Trophoblast cell (in vitro differentiated cells and primary cell): Measurements from ENCODE around the gene SCN1A.
"Not testable (repeated sequence)": the region's sequence is repeated elsewhere in the genome, so short reads cannot be mapped to it uniquely, and the experiment has no call there.

Experiments used
- DNase-seq, 2 donors: peaks; one replicate each; pipeline ENCODE4 v3.0.0-alpha.2; 2016
- H2AFZ ChIP-seq: 2 replicates; pipeline ENCODE4 v1.6.1; 2013; ENCODE audit warnings: low read length, moderate library complexity, mild to moderate bottlenecking; ENCODE audit not compliant: insufficient read depth, poor library complexity
- H2AK5ac ChIP-seq: 2 replicates; pipeline ENCODE4 v1.6.1; 2013; ENCODE audit warnings: mild to moderate bottlenecking, low read length
- H2BK120ac ChIP-seq: 2 replicates; pipeline ENCODE4 v1.6.1; 2013; ENCODE audit warnings: low read length, mild to moderate bottlenecking, moderate library complexity; ENCODE audit not compliant: insufficient read depth, poor library complexity
- H2BK12ac ChIP-seq: 2 replicates; pipeline ENCODE4 v1.6.1; 2013; ENCODE audit warnings: mild to moderate bottlenecking, low read length, moderate library complexity
- H2BK5ac ChIP-seq: 2 replicates; pipeline ENCODE4 v1.6.1; 2013; ENCODE audit warnings: low read length, low read depth, moderate library complexity, mild to moderate bottlenecking; ENCODE audit not compliant: poor library complexity
- H3K14ac ChIP-seq: 2 replicates; pipeline ENCODE4 v1.6.1; 2013; ENCODE audit warnings: mild to moderate bottlenecking, low read length
- H3K18ac ChIP-seq: 2 replicates; pipeline ENCODE4 v1.6.1; 2013; ENCODE audit warnings: mild to moderate bottlenecking, low read length
- H3K23ac ChIP-seq: 2 replicates; pipeline ENCODE4 v1.6.1; 2013; ENCODE audit warnings: low read length
- H3K27ac ChIP-seq: 2 replicates; pipeline ENCODE4 v1.5.1; 2013; ENCODE audit warnings: low read depth, mild to moderate bottlenecking, inconsistent platforms, low read length, moderate library complexity
- H3K27me3 ChIP-seq: 2 replicates; pipeline ENCODE4 v1.6.1; 2013; ENCODE audit warnings: inconsistent platforms, mild to moderate bottlenecking, low read length, moderate library complexity; ENCODE audit not compliant: insufficient read depth
- H3K36me3 ChIP-seq, 2 experiments: 1 replicate in 1 of 2; 2 replicates in 1 of 2; pipeline ENCODE4 v1.6.1; 2013; ENCODE audit warnings: low read length in 2 of 2, mild to moderate bottlenecking in 2 of 2, moderate library complexity in 1 of 2; ENCODE audit not compliant: insufficient read depth in 2 of 2, control insufficient read depth in 1 of 2
- H3K4ac ChIP-seq: 2 replicates; pipeline ENCODE4 v1.6.1; 2013; ENCODE audit warnings: low read depth, mild to moderate bottlenecking, low read length, moderate library complexity
- H3K4me1 ChIP-seq, 2 experiments: 1 replicate in 1 of 2; 2 replicates in 1 of 2; pipeline ENCODE4 v1.6.1; 2013; ENCODE audit warnings: low read length in 2 of 2, mild to moderate bottlenecking in 2 of 2, moderate library complexity in 1 of 2; ENCODE audit not compliant: insufficient read depth in 2 of 2, control insufficient read depth in 1 of 2
- H3K4me2 ChIP-seq: 2 replicates; pipeline ENCODE4 v1.6.1; 2013; ENCODE audit warnings: inconsistent platforms, mild to moderate bottlenecking, low read length, moderate library complexity
- H3K4me3 ChIP-seq: 2 replicates; pipeline ENCODE4 v1.5.1; 2013; ENCODE audit warnings: mild to moderate bottlenecking, low read depth, low read length, inconsistent platforms
- H3K79me1 ChIP-seq: one replicate; pipeline ENCODE4 v1.6.1; 2013; ENCODE audit warnings: low read length
- H3K79me2 ChIP-seq: 2 replicates; pipeline ENCODE4 v1.6.1; 2013; ENCODE audit warnings: low read length, mild to moderate bottlenecking; ENCODE audit not compliant: control insufficient read depth, insufficient read depth, poor library complexity
- H3K9ac ChIP-seq: 2 replicates; pipeline ENCODE4 v1.6.1; 2013; ENCODE audit warnings: mild to moderate bottlenecking, low read length
- H3K9me3 ChIP-seq: 2 replicates; pipeline ENCODE4 v1.6.1; 2013; ENCODE audit warnings: low read depth, mild to moderate bottlenecking, control low read depth, inconsistent platforms, low read length; ENCODE audit not compliant: insufficient read depth
- H4K12ac ChIP-seq: 2 replicates; pipeline ENCODE4 v1.6.1; 2013; ENCODE audit warnings: low read depth, mild to moderate bottlenecking, low read length, moderate library complexity
- H4K8ac ChIP-seq: 2 replicates; pipeline ENCODE4 v1.6.1; 2013; ENCODE audit warnings: low read depth, mild to moderate bottlenecking, low read length, moderate library complexity
- H4K91ac ChIP-seq: one replicate; pipeline ENCODE4 v1.6.1; 2013; ENCODE audit warnings: low read depth, mild to moderate bottlenecking, low read length, moderate library complexity
- WGBS: extraction: QIAGEN DNeasy Blood & Tissue Kit; methylation state at CpG from one replicate; pipeline ENCODE4 v1.1.7; 2013; ENCODE audit warnings: missing lambda C conversion rate; ENCODE audit not compliant: insufficient read length, insufficient coverage; ENCODE audit errors: extremely low coverage; 5-methylcytosine and 5-hydroxymethylcytosine counted together

SCN1A gene

GRCh38 chr2:166140475-166140874 is 12.7 kb upstream of the SCN1A start:
- Histone ChIP-seq H3K18ac (no peak overlapping the region), H3K23ac (no peak overlapping the region), H3K4ac (no peak overlapping the region), H2AK5ac (no peak overlapping the region), H3K79me1 (no peaks in the 10 kb centered on the region), H2BK120ac (no peak overlapping the region), H3K9ac (no peak overlapping the region), H3K4me2 (no peak overlapping the region), H3K79me2 (no peaks in the 10 kb centered on the region), H2BK12ac (no peak overlapping the region), H3K36me3 (no peaks in the 10 kb centered on the region), H4K91ac (no peak overlapping the region), H3K9me3 (no peaks in the 10 kb centered on the region), H4K12ac (no peak overlapping the region), H3K4me3 (no peak overlapping the region), H3K14ac (no peak overlapping the region), H3K27ac (no peak overlapping the region), H2AFZ (no peak overlapping the region), H4K8ac (no peak overlapping the region), H3K27me3 (no peaks in the 10 kb centered on the region), H2BK5ac (no peak overlapping the region), H3K4me1 (no peaks in the 10 kb centered on the region)
- DNase-seq, result no peak
- WGBS, result no CpG with 5 or more reads among the region's 7 CpGs

- not testable (repeated sequence) for DNase-seq
- WGBS, result no CpG with 5 or more reads among the region's 3 CpGs
These were observed 11.7 kb upstream of the SCN1A start for GRCh38 chr2:166139479-166139878.

GRCh38 chr2:166138667-166139066 is 10.8 kb upstream of the SCN1A start:
- Histone ChIP-seq H2BK12ac (no peak overlapping the region), H3K14ac (no peak overlapping the region), H2AFZ (no peak overlapping the region), H3K36me3 (no peaks in the 10 kb centered on the region), H2AK5ac (no peak overlapping the region), H3K27ac (no peak overlapping the region), H3K23ac (no peak overlapping the region), H4K91ac (no peak overlapping the region), H3K79me1 (no peaks in the 10 kb centered on the region), H3K4me3 (no peak overlapping the region), H4K12ac (no peak overlapping the region), H4K8ac (no peak overlapping the region), H3K4ac (no peak overlapping the region), H3K4me2 (no peak overlapping the region), H3K9ac (no peak overlapping the region), H3K79me2 (no peaks in the 10 kb centered on the region), H3K18ac (no peak overlapping the region), H3K27me3 (no peaks in the 10 kb centered on the region), H2BK120ac (no peak overlapping the region), H2BK5ac (no peak overlapping the region), H3K4me1 (no peaks in the 10 kb centered on the region), H3K9me3 (no peaks in the 10 kb centered on the region)
- no CpG with 5 or more reads among the region's 1 CpG for WGBS
- DNase-seq, result no peak

More at GRCh38 chr2:166139479-166139878, 11.7 kb upstream of the SCN1A start:
- not testable (repeated sequence) for H3K79me1 ChIP-seq, H3K4me2 ChIP-seq, H3K27ac ChIP-seq, H3K4ac ChIP-seq, H2AFZ ChIP-seq, H2BK12ac ChIP-seq, H4K8ac ChIP-seq, H2AK5ac ChIP-seq, H3K23ac ChIP-seq, H3K4me1 ChIP-seq, H3K18ac ChIP-seq, H3K9ac ChIP-seq, H4K91ac ChIP-seq, H3K9me3 ChIP-seq, H2BK5ac ChIP-seq, H3K4me3 ChIP-seq, H3K79me2 ChIP-seq, H4K12ac ChIP-seq, H3K36me3 ChIP-seq, H3K14ac ChIP-seq, H2BK120ac ChIP-seq, H3K27me3 ChIP-seq

GRCh38 chr2:166138144-166138543 is 10.3 kb upstream of the SCN1A start:
- H3K4me1 ChIP-seq, result no peaks in the 10 kb centered on the region
- no peak overlapping the region for H3K4me3 ChIP-seq
- H3K79me1 ChIP-seq, result no peaks in the 10 kb centered on the region
- H3K9ac ChIP-seq, result no peak overlapping the region
- no peaks in the 10 kb centered on the region for H3K27me3 ChIP-seq
- WGBS, result no CpG with 5 or more reads among the region's 2 CpGs
- no peaks in the 10 kb centered on the region for H3K79me2 ChIP-seq
- H2AK5ac ChIP-seq, result no peak overlapping the region
- no peak overlapping the region for H3K27ac ChIP-seq
- H3K18ac ChIP-seq, result no peak overlapping the region
- no peak overlapping the region for H3K23ac ChIP-seq
- H2AFZ ChIP-seq, result no peak overlapping the region
- H2BK120ac ChIP-seq, result no peak overlapping the region
- H3K4ac ChIP-seq, result no peak overlapping the region
- H4K91ac ChIP-seq, result no peak overlapping the region
- no peak overlapping the region for H4K12ac ChIP-seq
- no peaks in the 10 kb centered on the region for H3K9me3 ChIP-seq
- H3K14ac ChIP-seq, result no peak overlapping the region
- no peak overlapping the region for H3K4me2 ChIP-seq
- no peak overlapping the region for H4K8ac ChIP-seq
- H2BK12ac ChIP-seq, result no peak overlapping the region
- H3K36me3 ChIP-seq, result no peaks in the 10 kb centered on the region
- no peak overlapping the region for H2BK5ac ChIP-seq
- no peak for DNase-seq
